Sigmoid colon (tissue), 3 donors: ENCODE data around the gene TUFM.

ENCODE experiments used
- CTCF ChIP-seq, 4 experiments: fragments of 450-650 bp in 3 of 4; fragments of 200-600 bp in 1 of 4; IDR thresholded peaks; one replicate each; pipeline ENCODE4 v1.5.1; 2016 to 2019; ENCODE audit warnings: antibody characterized with exemption in 4 of 4, mild to moderate bottlenecking in 3 of 4, moderate library complexity in 2 of 4
- POLR2A ChIP-seq, 2 donors: fragments of 450-650 bp; IDR thresholded peaks; one replicate each; pipeline ENCODE4 v1.6.1; 2016; ENCODE audit warnings: antibody characterized with exemption in 2 of 2, mild to moderate bottlenecking in 2 of 2, moderate library complexity in 2 of 2

DNA sequence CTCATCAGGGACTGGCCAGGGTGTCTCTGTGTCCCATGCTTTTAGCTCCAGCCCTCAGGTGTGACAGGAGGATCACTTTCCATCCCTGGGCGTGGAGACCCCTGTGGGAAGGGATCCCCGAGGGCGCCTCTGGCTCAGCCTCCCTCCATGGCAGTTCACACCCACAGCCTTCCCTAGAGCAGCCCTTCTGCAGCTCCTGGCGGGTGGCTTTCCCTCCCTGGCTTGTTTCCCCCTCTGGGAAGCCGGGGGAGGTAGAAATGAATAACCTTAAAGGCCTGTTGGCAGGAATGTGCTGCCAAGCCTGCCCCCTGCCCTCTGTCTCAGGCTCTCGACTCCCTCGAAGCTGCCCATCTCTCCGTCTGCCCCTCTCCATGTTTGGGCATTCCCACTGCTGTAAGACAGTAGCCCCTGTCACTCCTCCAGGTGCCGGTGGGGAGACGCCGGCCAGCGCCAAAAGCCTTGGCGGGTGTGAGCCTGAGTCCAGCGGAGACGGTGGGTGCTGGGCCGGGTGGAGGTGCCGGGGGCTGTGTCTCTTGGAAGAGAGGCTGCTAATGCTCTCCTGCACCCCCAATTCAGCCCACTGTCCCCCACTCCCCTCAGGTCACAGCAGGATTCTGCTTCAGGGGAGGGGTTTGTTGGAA is 30.0 kb upstream of the TUFM start:
- no peak for TF ChIP-seq CTCF (IDR thresholded peaks at IDR 0.05)
- no peak for TF ChIP-seq POLR2A (IDR thresholded peaks at IDR 0.05)
